Osteoblast (primary cell): ENCODE results near the gene HYOU1. TPM values are rescaled to one million over a fixed set of nuclear protein-coding genes. Genes with fewer than 3 reads are reported as not detected.

ENCODE experiments used
- DNase-seq: peaks from one replicate; pipeline ENCODE4 v3.0.0; 2011; ENCODE audit warnings: low spot score, mixed read lengths; ENCODE audit not compliant: insufficient read length; ENCODE audit errors: missing footprints
- H2AFZ ChIP-seq: 2 replicates; pipeline ENCODE4 v1.6.0; 2011; ENCODE audit warnings: mild to moderate bottlenecking, low read length
- H3K27ac ChIP-seq: 2 replicates; pipeline ENCODE4 v1.5.1; 2011; ENCODE audit warnings: mild to moderate bottlenecking, low read depth, low read length, moderate library complexity
- H3K27me3 ChIP-seq: 2 replicates; pipeline ENCODE4 v1.6.0; 2012; ENCODE audit warnings: mild to moderate bottlenecking, control low read depth, inconsistent platforms, low read length, moderate library complexity; ENCODE audit not compliant: insufficient read depth
- H3K36me3 ChIP-seq: 2 replicates; pipeline ENCODE4 v1.5.1; 2011; ENCODE audit warnings: mild to moderate bottlenecking, low read length, control low read depth, moderate library complexity; ENCODE audit not compliant: insufficient read depth
- H3K4me1 ChIP-seq: 2 replicates; pipeline ENCODE4 v1.5.1; 2011; ENCODE audit warnings: mild to moderate bottlenecking, low read length, control low read depth, moderate library complexity; ENCODE audit not compliant: insufficient read depth
- H3K4me2 ChIP-seq: 2 replicates; pipeline ENCODE4 v1.6.0; 2011; ENCODE audit warnings: mild to moderate bottlenecking, low read length; ENCODE audit not compliant: insufficient read depth
- H3K4me3 ChIP-seq: fragments of 200-600 bp; sonication (generic); 3 replicates; pipeline ENCODE4 v1.5.1; 2012; ENCODE audit warnings: mild to moderate bottlenecking, low read length, inconsistent platforms; ENCODE audit not compliant: insufficient read depth
- H3K79me2 ChIP-seq: 2 replicates; pipeline ENCODE4 v1.6.0; 2012; ENCODE audit warnings: mild to moderate bottlenecking, low read length, control low read depth, inconsistent platforms; ENCODE audit not compliant: insufficient read depth
- H3K9me3 ChIP-seq: 2 replicates; pipeline ENCODE4 v1.5.1; 2011; ENCODE audit warnings: low read depth, low read length, control low read depth
- H4K20me1 ChIP-seq: 2 replicates; pipeline ENCODE4 v1.6.0; 2012; ENCODE audit warnings: mild to moderate bottlenecking, low read length, control low read depth; ENCODE audit not compliant: insufficient read depth
- CTCF ChIP-seq: IDR thresholded peaks from 2 replicates; pipeline ENCODE4 v1.5.1; 2011; ENCODE audit warnings: mild to moderate bottlenecking, low read depth, low read length, moderate library complexity; ENCODE audit errors: extremely low read depth
- total RNA-seq: library from RNA; depleted of rRNA; stranded (reverse); fragments of >200 nt; gene quantifications from 2 replicates; pipeline ENCODE4 v1.2.3, GENCODE V29; 2012

HYOU1 gene
- total RNA-seq, 1 donor: 117 TPM

- Histone ChIP-seq H3K79me2 (peaks cover 39% of the 10 kb centered on the region), H2AFZ (peak overlapping the region; percentile 55), H3K36me3 (peaks cover 62% of the 10 kb centered on the region), H3K9me3 (no peaks in the 10 kb centered on the region), H3K27me3 (no peaks in the 10 kb centered on the region), H3K4me2 (peak overlapping the region; percentile 93), H4K20me1 (peaks cover 15% of the 10 kb centered on the region), H3K4me1 (peaks cover 19% of the 10 kb centered on the region), H3K27ac (peak overlapping the region; percentile 80), H3K4me3 (peak overlapping the region; percentile 88)
- peak; percentile 84 for DNase-seq
- no peak for TF ChIP-seq CTCF
These were observed 37.2 kb upstream of the HYOU1 start for GRCh38 chr11:119093942-119094815.

- peak overlapping the region; percentile 93 for H3K4me2 ChIP-seq
- no peak overlapping the region for H2AFZ ChIP-seq
- peaks cover 15% of the 10 kb centered on the region for H4K20me1 ChIP-seq
- no peaks in the 10 kb centered on the region for H3K9me3 ChIP-seq
- peaks cover 19% of the 10 kb centered on the region for H3K4me1 ChIP-seq
- H3K4me3 ChIP-seq: peak overlapping the region; percentile 88
- H3K27ac ChIP-seq: peak overlapping the region; percentile 80
- peaks cover 39% of the 10 kb centered on the region for H3K79me2 ChIP-seq
- DNase-seq: peak; percentile 35
- no peak for TF ChIP-seq CTCF
- peaks cover 63% of the 10 kb centered on the region for H3K36me3 ChIP-seq
- no peaks in the 10 kb centered on the region for H3K27me3 ChIP-seq
These were observed 36.2 kb upstream of the HYOU1 start for GRCh38 chr11:119092880-119093842.

GRCh38 chr11:119091966-119092879 lies 35.2 kb upstream of the HYOU1 start:
- no peaks in the 10 kb centered on the region for H3K27me3 ChIP-seq
- H3K27ac ChIP-seq: peak overlapping the region; percentile 80
- peak overlapping the region; percentile 93 for H3K4me2 ChIP-seq
- H3K4me1 ChIP-seq: peaks cover 19% of the 10 kb centered on the region
- no peak overlapping the region for H2AFZ ChIP-seq
- peaks cover 47% of the 10 kb centered on the region for H3K79me2 ChIP-seq
- no peak overlapping the region for H3K4me3 ChIP-seq
- no peaks in the 10 kb centered on the region for H3K9me3 ChIP-seq
- TF ChIP-seq CTCF: no peak
- DNase-seq: peak; percentile 60
- peaks cover 53% of the 10 kb centered on the region for H3K36me3 ChIP-seq
- H4K20me1 ChIP-seq: peaks cover 15% of the 10 kb centered on the region
